CD1c-positive myeloid dendritic cell (primary cell): ENCODE measurements around the gene PEX5.
"Not testable (repeated sequence)": the region's sequence is repeated elsewhere in the genome, so short reads cannot be mapped to it uniquely, and the experiment has no call there.

Experiments
- DNase-seq: peaks from one replicate; pipeline ENCODE4 v3.0.0-alpha.2; 2016; ENCODE audit errors: extremely low spot score

Gene PEX5

DNA sequence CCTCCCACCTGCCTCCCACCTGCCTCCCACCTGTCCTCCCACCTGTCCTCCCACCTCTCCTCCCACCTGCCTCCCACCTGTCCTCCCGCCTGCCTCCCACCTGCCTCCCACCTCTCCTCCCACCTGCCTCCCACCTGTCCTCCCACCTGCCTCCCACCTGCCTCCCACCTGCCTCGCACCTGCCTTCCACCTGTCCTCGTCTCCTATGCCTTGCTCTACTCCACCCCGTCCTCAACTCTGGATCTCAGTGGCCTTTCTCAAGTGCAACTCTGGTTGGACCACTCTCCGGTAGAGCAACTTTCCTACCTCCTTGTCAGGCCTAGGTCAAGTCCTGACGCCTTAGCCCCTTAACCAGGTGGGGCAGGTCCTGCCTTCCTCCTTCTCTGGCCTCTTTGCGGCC, 29.3 kb upstream of the PEX5 start:
- no peak for DNase-seq

DNA sequence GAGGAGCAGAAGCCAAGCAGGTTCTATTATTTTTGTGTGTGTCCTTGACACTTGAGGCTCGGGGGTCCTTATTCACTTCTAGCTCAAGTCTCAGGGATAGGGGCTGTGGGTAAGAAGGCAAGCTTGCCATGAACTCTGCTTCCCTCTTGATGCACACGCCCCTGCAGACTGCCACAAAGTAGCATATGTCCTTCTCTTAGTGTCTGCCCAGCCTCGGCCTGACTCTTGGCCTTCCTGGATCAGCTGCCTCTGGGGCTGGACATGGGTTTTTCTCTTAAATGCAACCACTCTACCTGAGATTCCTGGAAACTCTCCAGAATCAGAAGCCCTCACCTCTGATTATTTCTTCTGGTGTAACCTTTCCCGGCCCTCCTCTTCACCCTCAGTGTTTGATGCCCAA, 28.2 kb upstream of the PEX5 start:
- no peak for DNase-seq

DNA sequence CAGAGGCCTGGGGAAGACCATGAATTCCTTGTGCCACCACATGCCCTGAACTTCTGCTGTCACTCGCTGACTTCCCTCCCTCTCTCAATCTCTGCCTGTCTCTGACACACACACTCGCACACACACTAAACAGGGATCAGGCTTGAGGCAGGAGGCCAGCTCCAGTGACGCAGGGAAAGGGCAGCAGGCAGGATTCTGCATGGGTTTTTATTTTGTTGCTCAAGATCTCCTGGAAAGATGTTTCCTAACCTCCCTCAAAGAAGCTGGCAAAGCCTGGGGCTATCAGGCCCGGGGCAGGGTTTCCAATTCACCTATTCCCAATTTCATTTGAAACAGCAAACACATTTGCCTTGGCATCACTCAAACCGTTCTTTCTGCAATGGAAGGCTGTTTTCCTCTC, 27.7 kb upstream of the PEX5 start:
- DNase-seq: no peak

DNA sequence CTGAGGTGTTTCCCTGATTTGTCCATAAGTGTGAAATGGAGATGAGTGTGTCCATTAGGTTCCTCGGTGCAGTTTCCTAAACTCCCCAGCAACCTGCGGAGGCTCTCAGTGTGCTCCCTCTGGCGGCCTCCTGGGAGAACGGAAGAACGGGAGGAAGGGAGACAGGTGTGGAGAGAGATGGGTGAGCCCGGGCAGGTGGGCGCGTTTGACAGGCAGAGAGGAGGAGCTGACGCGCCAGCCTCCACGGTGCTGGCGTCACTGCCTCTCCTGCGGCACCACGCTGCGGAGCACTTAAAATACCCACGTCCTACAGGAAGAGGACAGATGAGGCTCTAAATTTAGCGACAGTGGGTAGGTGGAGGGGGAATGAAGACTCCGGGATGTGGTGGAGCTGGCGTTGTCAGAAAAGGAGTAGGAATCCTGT, 26.8 kb upstream of the PEX5 start:
- no peak for DNase-seq

DNA sequence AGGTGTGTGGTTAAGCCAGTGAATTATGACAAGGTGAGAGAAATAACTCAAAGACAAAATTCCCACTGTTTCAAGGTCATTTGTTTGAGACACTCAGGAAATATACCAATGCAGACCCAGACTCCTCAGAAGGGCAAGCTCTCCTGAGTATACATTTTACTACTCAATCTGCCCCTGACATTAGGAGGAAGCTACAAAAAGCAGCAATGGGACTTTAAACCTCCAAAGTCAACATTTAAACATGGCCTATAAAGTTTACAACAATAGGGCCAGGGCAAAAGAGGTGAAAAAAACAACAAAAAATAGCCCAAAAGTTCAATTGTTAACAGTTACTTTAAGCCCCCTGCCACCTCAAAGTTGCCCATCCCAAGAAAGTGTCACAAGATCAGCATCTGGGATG, 19.5 kb upstream of the PEX5 start:
- no peak for DNase-seq

DNA sequence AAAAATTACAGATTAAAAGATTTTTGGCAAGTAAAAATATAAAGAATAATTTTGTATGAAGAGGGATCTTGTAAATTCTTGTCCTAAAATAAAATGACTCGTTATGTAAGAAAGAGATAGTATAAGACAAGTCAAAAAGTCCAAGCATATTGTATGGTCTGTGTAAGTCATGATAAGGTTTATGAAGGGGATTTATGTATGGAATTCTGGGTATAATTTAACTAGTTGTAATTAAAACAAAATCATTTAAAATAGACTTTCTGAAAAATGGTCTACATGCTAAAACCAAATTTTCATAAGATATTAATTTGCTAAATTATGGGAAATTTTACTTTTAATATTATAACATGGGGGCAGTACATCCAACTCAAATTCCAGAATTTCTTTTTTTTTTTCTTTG, 17.6 kb upstream of the PEX5 start:
- no peak for DNase-seq

DNA sequence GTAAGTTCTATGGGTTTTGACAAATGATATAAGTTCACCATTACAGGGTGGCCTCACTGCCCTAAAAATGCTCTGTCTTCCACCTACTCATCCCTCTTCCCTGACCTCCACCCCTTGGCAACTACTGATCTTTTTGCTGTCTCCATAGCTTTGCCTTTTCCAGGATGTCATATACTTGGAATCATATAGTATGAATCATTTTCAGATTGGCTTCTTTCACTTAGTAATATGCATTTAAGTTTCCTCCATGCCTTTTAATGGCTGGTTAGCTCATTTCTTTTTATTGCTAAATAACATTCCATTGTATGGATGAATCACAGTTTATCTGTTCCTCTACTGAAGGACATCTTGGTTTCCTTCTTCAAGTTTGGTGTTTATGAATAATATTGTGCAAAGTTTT, 14.0 kb upstream of the PEX5 start:
- DNase-seq: no peak

DNA sequence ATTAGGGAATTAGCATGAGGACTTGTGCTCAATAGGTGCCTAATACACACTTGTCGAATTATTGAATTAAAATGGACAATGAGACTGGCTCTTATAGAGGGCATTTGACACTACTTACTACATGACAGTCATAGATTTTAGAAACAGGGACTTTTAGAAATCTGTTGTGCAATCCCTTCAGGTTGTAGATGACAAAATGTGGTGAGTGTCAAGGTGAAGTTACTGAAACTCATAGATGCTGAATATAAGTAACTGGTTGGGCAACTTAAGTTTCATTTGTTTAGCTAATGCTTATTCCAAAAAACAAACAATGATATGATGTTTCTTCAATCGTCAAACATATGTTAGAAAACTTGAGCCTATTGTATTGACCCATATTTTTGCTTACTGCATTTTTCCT, 12.9 kb upstream of the PEX5 start:
- no peak for DNase-seq

DNA sequence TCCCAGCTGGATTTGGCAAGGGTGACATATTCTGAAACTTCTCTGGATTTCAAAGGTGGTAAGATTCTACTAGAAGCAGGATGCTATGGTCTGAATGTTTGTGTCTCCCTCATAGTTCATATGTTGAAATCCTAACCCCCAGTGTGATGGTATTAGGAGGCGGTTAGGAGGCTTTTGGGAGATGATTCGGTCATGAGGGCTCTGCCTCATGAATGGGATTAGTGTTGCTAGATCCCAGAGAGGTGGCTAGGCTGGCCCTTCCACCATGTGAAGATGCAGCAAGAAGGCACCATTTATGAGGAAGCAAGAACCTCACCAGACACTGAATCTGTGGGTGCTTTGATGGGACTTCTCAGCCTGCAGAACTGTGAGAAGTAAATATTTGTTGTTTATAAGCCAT, 11.0 kb upstream of the PEX5 start:
- no peak for DNase-seq

DNA sequence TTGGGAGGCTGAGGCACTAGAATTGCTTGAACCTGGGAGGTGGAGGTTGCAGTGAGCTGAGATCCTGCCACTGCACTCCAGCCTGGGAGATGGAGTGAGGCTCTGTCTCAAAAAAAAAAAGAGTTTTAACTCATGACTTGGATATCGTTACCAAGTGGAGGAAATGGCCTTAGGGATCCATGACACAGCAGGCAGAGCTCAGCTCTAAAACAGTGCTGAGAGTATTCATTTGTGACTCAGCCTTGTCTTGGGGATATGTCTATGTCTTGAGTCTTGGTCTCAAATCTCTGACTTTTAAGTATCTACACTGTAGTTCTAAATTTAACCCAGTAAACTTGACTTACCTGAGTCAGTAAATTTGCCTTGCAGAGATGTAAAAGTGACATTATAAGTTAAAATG, 8.8 kb upstream of the PEX5 start:
- DNase-seq: no peak

DNA sequence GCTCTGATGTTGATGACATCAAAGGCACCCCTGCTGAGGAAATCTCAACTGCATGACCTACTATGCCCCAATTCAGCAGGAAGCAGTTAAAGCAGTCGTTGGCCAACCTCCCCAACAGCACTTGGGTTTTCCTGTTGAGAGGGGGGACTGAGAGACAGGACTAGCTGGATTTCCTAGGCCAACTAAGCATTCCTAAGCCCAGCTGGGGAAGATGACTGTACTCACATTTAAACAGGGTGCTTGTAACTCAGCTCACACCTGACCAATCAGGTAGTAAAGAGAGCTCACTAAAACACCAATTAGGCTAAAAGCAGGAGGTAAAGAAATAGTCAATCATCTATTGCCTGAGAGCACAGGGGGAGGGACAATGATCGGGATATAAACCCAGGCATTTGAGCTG, 3.4 kb upstream of the PEX5 start:
- DNase-seq: not testable (repeated sequence)

DNA sequence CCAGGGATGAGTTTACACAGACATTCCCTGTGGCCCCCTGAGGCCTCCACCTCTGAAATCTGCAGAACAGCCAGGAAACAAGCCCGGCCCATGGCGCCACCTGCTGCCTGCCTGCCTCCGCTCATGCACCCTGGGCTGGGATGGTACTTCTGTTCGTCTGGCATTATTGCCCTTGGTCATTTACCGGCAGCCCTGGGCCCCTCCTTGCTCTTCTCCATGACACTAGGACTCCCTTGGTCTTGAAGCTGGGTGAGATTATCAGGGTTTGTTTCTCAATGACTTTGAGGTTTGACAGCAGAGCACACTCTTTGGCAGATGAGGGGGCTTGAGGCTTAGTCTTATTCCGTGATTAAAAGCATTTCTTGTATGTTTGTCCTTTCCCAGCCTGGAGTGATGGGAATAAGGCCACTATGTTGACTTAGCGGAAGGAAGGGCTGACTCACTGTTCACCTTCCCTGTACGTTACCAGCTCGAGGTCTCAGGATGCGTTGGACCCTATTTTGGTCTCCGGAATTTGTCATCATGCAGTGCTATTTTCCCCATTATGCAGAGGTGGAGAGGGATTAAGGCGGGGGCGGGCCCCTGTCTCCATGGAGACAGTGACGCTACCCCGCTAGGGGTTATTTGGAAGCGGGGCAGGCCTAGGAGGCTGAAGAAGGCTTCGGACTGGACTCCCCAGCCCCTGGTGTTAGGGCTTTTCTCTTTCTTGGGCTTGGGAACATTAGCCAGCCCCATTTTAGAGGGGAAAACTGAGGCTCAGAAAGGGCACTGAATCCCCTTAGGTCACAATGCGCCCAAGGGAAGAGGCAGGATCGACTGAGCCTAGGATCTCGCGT, 706 bp upstream of the PEX5 start:
- DNase-seq: peak; percentile 57

DNA sequence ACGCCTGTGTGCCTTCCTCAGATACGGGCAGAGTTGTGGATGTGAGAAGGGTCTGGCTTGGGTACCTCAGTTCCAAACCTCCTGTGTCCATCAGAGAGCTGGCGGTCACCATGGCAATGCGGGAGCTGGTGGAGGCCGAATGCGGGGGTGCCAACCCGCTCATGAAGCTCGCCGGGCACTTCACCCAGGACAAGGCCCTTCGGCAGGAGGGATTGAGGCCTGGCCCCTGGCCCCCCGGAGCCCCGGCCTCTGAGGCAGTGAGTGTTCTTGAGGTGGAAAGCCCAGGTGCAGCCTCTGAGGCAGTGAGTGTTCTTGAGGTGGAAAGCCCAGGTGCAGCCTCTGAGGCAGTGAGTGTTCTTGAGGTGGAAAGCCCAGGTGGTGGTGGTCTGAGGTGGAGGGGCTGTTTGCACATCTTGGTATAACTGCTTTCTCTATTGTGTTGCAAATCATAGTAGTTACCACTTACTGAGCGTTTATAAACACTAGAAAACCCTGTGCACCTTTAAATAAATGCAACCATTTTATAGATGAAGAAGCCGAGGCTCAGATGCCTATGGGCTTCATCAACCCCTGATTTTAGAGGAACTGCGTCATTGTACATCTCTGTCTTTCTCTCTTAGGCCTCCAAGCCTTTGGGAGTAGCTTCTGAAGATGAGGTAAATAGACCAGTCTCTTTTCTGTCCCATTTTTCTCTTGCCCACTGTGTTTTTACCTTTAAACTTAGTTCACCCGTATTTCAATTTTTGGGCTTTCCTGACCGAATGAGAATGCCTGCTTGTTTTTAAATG, 976 bp downstream of the PEX5 start:
- DNase-seq: no peak

DNA sequence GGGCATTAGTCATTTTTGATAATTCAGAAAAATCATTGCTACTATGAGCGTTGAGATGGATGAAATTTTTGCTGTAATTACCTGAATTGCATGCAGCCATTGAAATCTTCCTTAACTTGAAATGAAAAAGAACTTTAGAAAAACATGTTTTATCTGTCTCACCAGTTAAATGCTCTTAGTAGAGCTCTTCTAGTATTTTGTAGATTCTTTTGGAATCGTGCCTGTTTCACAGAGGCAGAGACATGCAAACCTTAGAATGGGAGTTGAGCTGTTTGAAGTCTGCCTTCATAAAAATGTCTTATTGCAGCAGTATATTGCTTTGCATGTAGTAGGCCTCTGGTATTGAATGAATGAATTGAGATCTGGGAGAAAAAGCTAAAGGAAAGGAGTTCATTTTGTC, 4.2 kb downstream of the PEX5 start:
- DNase-seq: no peak

DNA sequence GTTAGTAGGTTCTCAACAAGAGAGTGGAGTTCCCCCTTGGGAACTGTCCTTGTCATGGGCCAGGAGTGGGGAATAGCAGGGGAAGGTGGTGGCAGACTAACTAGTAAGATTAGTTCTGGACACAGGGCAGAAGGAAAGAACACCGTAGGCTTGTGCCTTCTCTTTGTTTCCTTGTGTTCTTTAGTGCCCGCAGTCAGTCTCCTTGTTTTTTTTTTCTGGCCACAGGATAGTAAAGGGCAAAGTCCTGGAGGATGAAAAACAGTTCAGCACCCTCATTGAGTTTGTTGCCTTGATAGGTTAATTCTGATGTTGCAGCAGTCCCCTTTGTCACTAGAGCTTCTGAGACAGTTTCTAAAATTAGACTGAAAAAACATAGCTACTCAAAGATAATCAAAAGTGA, 8.4 kb downstream of the PEX5 start:
- no peak for DNase-seq

DNA sequence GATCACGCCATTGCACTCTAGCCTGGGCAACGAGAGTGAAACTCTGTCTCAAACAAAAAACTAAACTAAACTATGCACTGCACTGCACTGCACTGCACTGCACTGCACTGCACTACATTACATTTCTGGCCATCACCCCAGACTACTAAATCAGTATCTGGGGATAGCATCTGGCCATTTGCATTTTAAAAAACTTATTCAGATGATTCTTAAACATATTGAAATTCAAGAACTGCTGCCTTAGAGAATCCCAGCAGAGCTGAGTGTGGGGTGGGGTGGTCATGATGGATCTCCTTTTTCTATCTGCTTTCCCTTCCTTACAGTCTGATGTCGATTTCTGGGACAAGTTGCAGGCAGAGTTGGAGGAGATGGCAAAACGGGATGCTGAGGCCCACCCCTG, 13.6 kb downstream of the PEX5 start:
- DNase-seq: no peak

DNA sequence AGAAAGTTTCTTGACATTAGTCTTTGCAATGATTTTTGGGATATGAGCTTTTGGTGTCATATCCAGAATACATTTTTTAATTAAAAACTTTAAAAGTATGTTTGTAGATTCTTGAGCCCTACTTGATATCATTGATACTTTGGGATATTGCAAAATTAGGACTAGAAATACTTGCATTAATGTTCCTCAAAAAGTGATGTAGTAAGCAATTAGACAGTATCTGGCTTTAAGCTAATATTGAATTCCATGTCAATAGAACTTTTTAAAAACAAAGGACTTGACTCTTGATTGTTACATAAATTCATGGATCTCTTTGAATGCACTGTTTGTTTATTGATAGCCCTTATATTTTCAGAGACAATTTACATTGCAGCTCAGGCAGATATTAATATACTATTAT, 15.6 kb downstream of the PEX5 start:
- no peak for DNase-seq

DNA sequence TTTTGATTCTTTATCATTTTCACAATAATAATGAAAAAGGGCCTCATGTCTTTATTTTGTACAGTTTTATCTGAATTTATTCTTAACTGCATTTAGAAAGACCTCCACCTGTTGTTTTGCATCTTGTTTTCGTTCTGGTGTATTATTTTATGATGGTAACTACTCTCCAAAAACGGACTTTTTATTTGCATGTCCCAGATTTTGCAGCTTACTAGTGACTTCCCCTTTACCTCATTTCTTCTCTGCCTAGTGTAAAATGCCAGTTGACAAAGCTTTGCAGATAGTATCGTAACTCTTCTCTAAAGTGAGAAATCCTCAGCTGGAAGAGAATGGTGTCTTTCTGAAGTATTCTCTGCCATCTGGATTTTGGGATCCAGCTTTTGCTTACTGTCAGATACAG, 17.2 kb downstream of the PEX5 start:
- no peak for DNase-seq

DNA sequence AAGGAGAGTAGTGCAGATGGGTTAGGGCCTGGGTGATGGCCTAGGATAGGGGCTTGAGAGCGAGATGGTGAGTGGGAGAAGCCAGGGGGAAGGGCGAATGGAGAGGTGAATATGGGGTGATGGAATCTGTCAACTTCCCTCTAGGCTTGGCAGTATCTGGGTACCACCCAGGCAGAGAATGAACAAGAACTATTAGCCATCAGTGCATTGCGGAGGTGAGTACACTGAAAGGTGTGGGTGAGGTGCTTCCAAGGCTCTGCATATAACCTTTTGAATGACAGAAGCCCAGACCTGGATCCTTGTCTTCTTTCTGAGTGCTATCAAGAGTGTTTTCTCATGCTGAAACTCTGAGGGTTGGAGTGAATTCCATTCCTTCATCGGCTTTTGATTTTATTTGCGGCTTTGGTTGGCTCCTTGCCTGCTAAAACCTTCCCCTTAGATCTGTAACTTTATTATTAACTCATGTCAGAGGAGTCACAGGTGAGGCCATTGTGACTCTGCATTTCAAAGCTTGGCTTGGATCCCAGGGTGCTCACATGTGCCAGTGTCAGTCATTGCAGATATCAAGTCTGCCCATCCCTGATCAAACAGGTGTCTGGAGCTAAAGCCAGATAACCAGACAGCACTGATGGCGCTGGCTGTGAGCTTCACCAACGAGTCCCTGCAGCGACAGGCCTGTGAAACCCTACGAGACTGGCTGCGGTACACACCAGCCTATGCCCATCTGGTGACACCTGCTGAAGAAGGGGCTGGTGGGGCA, 18.6 kb downstream of the PEX5 start:
- DNase-seq: no peak

DNA sequence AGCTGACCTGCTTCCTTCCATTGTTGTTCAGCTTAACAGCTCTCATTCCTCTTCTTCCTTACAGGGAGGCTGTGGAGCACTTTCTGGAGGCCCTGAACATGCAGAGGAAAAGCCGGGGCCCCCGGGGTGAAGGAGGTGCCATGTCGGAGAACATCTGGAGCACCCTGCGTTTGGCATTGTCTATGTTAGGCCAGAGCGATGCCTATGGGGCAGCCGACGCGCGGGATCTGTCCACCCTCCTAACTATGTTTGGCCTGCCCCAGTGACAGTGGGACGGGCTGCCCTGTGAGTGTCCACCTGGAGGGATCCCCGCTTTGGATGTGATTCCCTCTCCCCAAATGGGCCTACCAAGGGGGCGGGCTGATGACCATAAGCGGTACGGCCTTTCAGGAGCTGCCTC, 20.5 kb downstream of the PEX5 start:
- DNase-seq: no peak

DNA sequence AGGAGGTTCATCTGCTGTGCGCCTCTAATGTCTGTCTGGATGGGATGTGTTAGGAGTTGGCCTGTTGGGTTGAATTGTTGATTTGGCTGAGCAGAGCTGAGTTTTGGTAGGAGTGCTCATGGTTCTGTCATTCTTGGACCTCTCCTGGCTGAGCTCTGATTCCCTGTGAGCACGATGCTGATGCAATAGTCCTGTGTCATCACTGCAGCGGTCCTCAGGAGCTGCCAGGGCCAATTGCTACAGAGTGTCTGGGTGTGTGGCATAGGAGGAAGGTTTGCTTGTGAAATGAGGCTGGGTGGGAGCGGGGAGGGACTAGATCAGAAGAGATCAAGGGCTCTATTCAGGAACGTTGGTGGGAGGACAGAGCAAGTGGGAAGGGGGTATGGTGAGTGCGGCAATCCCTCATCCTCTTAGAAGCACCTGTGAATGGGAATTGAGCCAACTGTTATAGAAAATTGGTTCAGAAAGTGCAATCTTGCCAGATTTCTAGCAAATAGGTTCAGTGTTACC, 21.2 kb downstream of the PEX5 start:
- no peak for DNase-seq

DNA sequence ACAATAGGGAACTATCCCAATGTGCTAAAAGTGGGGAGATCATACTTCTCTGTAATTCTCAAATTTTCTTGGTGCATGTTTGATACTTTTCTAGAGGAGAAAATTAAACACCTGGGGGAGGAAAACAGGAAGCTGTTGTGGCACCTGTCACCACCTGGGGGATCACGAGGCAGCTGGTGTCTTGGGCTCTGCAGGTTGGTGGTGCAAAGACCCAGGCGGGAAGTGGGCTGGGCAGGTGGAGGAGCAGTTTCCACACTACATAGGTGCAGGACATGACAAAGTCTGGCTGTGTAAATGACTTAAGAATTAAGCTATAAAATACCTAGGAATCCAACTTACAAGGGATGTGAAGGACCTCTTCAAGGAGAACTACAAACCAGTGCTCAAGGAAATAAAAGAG, 23.2 kb downstream of the PEX5 start:
- DNase-seq: no peak
